Activated naive CD8-positive, alpha-beta T cell treated with anti-CD3 and anti-CD28 coated beads, Interleukin-2, amount 10 ng/mL, durations not matched to agents 7 days and 5 days (primary cell): ENCODE data around the gene EPHA8. TPM values are rescaled to one million over a fixed set of nuclear protein-coding genes. Genes with fewer than 3 reads are reported as not detected.

Experiments used
- ATAC-seq: fragments of 150-1000 bp; cut with Tn5 transposase; one replicate; pipeline ENCODE4 v1.10.0; 2021; ENCODE audit warnings: low read depth, moderate library complexity
- POLR2A ChIA-PET: fragments of 350-600 bp; sonication (Branson Sonifier 250); formaldehyde crosslinking; loops from one replicate; lab custom pipeline; 2021; ENCODE audit warnings: antibody characterized with exemption; lab: Charles Lee
- DNase-seq: peaks from one replicate; pipeline ENCODE4 v3.0.0; 2021
- H3K27ac Mint-ChIP-seq: one replicate; pipeline ENCODE4 v1.8.0; 2022; ENCODE audit warnings: mild to moderate bottlenecking, mixed read lengths
- H3K27me3 Mint-ChIP-seq: one replicate; pipeline ENCODE4 v1.8.0; 2022; ENCODE audit warnings: mild to moderate bottlenecking, moderate library complexity, mixed read lengths
- H3K36me3 Mint-ChIP-seq: one replicate; pipeline ENCODE4 v1.8.0; 2021; ENCODE audit warnings: mild to moderate bottlenecking, mixed read lengths
- H3K4me1 Mint-ChIP-seq: one replicate; pipeline ENCODE4 v1.8.0; 2021; ENCODE audit warnings: mixed read lengths
- H3K4me3 Mint-ChIP-seq: one replicate; pipeline ENCODE4 v1.8.0; 2022; ENCODE audit warnings: mild to moderate bottlenecking, moderate library complexity, mixed read lengths
- H3K9me3 Mint-ChIP-seq: one replicate; pipeline ENCODE4 v1.8.0; 2021; ENCODE audit warnings: mixed read lengths
- total RNA-seq, 2 experiments: library from RNA; stranded (reverse); gene quantifications; one replicate each; pipeline ENCODE4 v1.2.3, GENCODE V29; 2021

Gene EPHA8
- total RNA-seq, 2 experiments from 2014 or later = not detected

DNA sequence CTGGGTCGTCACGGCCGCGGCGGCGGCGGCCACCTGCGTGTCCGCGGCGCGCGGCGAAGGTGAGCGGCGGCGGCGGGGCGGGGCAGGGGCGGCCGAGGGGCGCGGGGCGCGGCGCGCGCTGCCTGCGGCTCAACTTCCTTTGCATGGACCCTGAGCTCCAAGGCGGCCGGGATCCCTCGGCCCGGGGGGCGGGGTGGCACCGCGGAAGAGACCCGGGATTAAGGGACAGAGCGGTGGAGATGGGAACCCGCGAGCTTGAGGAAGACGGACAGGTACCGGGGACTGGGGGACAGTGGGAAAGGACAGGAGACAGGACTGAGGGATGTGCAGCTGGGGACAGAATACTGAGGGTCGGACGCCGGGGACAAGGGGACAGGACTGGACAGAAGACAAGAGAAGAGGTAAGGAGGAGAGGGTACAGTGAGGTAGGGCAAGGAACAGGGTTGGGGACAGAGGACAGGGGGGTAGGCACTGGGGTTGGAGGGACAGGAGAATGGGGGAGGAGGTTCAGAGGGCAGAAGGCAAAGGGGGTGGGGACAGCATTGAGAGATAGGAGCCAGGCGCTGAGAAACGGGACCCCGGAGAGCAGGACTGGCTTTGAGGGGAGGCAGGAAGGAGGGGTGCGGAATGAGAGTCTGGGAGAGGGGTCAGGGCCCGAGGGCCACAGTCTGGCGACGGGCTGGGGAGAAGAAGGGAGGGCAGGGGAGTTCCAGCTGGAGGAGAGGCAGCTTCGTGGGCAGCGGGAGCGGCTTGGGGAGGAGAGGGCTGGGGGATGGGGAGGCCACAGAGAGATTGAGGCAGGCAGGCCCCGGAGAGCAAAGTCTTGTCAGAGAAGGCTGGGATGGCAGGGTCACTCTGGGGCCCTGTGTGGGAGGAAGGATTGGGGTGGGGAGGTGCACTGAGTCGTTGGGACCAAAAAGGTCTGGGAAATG, 648 bp downstream of the EPHA8 start:
- no peaks in the 10 kb centered on the region for H3K9me3 Mint-ChIP-seq
- H3K4me1 Mint-ChIP-seq = no peaks in the 10 kb centered on the region
- H3K27ac Mint-ChIP-seq = no peak overlapping the region
- H3K27me3 Mint-ChIP-seq = peaks cover 35% of the 10 kb centered on the region
- H3K4me3 Mint-ChIP-seq = no peak overlapping the region
- no peak for DNase-seq
- POLR2A ChIA-PET = no interaction called here
- no peak for ATAC-seq
- H3K36me3 Mint-ChIP-seq = no peaks in the 10 kb centered on the region

GRCh38 chr1:22566161-22566560, 2.9 kb downstream of the EPHA8 start:
- H3K27me3 Mint-ChIP-seq = peaks cover 32% of the 10 kb centered on the region
- no peaks in the 10 kb centered on the region for H3K4me1 Mint-ChIP-seq
- no peaks in the 10 kb centered on the region for H3K36me3 Mint-ChIP-seq
- DNase-seq (no peak), ATAC-seq (no peak)
- H3K9me3 Mint-ChIP-seq = no peaks in the 10 kb centered on the region
- POLR2A ChIA-PET = no interaction called here
- H3K4me3 Mint-ChIP-seq = no peak overlapping the region
- H3K27ac Mint-ChIP-seq = no peak overlapping the region

- Mint-ChIP-seq H3K4me3 (no peak overlapping the region), H3K27me3 (peaks cover 23% of the 10 kb centered on the region), H3K4me1 (no peaks in the 10 kb centered on the region), H3K27ac (no peak overlapping the region), H3K36me3 (no peaks in the 10 kb centered on the region), H3K9me3 (no peaks in the 10 kb centered on the region)
- POLR2A ChIA-PET = no interaction called here
- DNase-seq (no peak), ATAC-seq (no peak)
Measured at GRCh38 chr1:22567197-22567596, 3.9 kb downstream of the EPHA8 start.

- Mint-ChIP-seq H3K27ac (no peak overlapping the region), H3K27me3 (peaks cover 16% of the 10 kb centered on the region), H3K36me3 (no peaks in the 10 kb centered on the region), H3K9me3 (no peaks in the 10 kb centered on the region), H3K4me3 (no peak overlapping the region), H3K4me1 (no peaks in the 10 kb centered on the region)
- ATAC-seq (no peak), DNase-seq (no peak)
- POLR2A ChIA-PET = no interaction called here
Measured at GRCh38 chr1:22567994-22568393, 4.7 kb downstream of the EPHA8 start.

DNA sequence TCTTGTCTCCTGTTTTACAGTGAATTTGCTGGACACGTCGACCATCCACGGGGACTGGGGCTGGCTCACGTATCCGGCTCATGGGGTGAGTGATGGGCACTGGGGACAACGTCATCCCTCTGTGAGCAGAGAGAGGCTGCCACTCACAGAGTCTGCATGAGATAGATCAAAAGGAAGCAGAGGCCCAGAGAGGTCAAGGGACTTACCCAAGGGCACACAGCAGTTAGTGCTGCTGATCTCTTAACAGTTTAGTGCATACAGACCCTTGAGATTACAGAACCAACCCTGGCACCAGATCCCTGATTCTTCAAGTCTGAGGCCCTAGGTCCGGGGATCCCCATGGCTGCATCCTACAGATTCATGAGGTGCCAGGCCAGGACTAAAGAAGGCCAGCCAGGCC, 6.0 kb downstream of the EPHA8 start:
- Mint-ChIP-seq H3K4me3 (no peak overlapping the region), H3K27me3 (peaks cover 10% of the 10 kb centered on the region), H3K36me3 (no peaks in the 10 kb centered on the region), H3K4me1 (no peaks in the 10 kb centered on the region), H3K9me3 (no peaks in the 10 kb centered on the region), H3K27ac (no peak overlapping the region)
- POLR2A ChIA-PET = no interaction called here
- ATAC-seq (no peak), DNase-seq (no peak)

DNA sequence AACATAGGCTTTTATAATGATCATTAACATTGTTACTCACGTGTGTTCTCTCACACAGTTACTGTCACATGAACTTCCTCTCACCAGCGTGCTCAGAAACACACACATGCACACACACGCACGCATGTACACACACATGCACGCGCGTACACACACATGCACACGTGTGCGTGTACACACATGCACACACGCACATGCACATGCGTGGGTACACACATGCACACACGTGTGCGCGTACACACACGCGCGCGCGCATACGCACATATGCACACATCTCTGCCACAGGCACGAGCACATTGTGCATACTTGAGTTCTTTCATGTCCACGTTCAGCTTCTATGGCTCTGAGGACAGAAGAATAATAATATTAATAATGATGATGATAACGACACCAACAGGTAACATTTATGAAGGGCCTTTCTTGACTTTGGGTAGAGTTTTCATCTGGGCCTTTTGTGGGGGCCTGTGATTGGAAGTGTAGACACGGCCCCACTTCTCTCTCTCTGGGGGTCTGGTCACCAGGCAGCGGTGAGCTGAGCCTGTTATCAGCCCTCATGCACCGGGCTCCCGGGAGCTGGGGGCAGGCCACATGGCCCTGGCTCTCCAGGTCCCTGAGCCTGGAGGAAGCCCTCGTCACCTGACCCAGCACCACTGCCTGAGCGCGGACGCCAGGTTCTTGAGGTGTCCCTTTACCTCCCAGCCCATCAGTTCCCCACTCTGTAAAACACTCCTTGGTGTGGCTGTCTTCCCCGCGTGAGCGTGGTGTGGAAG, 7.0 kb downstream of the EPHA8 start:
- Mint-ChIP-seq H3K9me3 (no peaks in the 10 kb centered on the region), H3K4me3 (no peak overlapping the region), H3K36me3 (no peaks in the 10 kb centered on the region), H3K4me1 (no peaks in the 10 kb centered on the region), H3K27me3 (peaks cover 4% of the 10 kb centered on the region), H3K27ac (no peak overlapping the region)
- DNase-seq (no peak), ATAC-seq (no peak)
- POLR2A ChIA-PET = interaction anchor here (0.6 kb wide), 1 partner anchor 1225 kb away, joined by 3 read pairs; no protein-coding TSS in a partner anchor

DNA sequence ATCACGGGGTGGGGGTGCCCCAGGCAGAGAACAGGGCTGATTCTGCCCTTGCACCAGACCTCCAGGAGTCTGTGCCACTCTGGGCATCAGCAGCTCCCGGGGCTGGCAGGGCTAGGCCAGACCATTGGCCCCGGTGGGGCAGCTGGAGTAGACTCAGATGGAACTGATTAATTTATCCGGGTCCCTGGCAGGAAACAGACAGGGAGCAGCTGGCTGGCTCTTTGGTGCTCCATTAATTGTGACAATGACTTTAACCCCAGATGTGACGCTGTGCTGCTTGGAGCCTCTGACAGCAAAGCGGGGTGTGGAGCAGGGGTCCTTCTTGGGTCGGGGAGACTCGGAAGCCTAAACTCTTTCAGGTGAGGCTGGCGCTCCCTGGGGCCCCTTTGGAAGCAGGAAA, 9.5 kb downstream of the EPHA8 start:
- no peaks in the 10 kb centered on the region for H3K4me1 Mint-ChIP-seq
- no peak overlapping the region for H3K4me3 Mint-ChIP-seq
- H3K36me3 Mint-ChIP-seq = peaks cover 1% of the 10 kb centered on the region
- H3K27me3 Mint-ChIP-seq = peaks cover 4% of the 10 kb centered on the region
- POLR2A ChIA-PET = no interaction called here
- H3K27ac Mint-ChIP-seq = no peak overlapping the region
- ATAC-seq = no peak
- H3K9me3 Mint-ChIP-seq = peaks cover 6% of the 10 kb centered on the region
- DNase-seq = no peak

- H3K4me1 Mint-ChIP-seq = no peaks in the 10 kb centered on the region
- H3K27ac Mint-ChIP-seq = no peak overlapping the region
- H3K27me3 Mint-ChIP-seq = peaks cover 4% of the 10 kb centered on the region
- no peak overlapping the region for H3K4me3 Mint-ChIP-seq
- DNase-seq (no peak), ATAC-seq (no peak)
- peaks cover 10% of the 10 kb centered on the region for H3K9me3 Mint-ChIP-seq
- peaks cover 1% of the 10 kb centered on the region for H3K36me3 Mint-ChIP-seq
- POLR2A ChIA-PET = no interaction called here
Measured at GRCh38 chr1:22573237-22573636, 9.9 kb downstream of the EPHA8 start.

DNA sequence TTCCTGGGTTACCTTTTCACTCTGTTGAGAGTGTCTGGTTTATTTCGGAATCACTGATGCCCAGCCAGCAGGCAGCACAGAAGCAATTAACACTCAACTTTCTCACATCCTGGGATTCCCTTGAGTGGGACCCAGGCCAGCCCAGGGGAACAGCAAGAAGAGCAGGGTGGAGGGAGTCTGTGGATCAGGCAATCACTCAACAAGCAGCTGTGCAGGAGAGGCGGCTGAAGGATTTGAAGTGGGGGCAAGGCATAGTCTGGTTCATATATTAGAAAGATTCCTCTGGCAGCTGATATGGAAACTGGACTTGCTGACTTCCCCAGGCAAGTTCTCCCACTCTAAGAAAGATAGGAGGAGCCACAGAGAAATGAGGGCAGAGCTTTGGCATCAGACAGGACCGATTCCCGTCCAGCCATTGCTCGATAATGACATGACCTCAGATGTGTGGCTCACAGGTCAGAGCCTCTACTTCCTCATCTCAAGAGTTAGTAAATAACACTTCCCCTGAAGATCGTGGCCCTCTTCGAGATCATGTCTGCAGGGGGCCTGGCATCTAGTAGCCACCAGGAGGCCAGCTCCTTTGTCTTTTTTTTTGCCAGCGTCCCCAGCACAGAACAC, 12.4 kb downstream of the EPHA8 start:
- H3K4me1 Mint-ChIP-seq = no peaks in the 10 kb centered on the region
- no peak overlapping the region for H3K4me3 Mint-ChIP-seq
- peaks cover 1% of the 10 kb centered on the region for H3K36me3 Mint-ChIP-seq
- peaks cover 20% of the 10 kb centered on the region for H3K9me3 Mint-ChIP-seq
- H3K27me3 Mint-ChIP-seq = peaks cover 4% of the 10 kb centered on the region
- no peak overlapping the region for H3K27ac Mint-ChIP-seq
- POLR2A ChIA-PET = no interaction called here
- ATAC-seq (no peak), DNase-seq (no peak)

DNA sequence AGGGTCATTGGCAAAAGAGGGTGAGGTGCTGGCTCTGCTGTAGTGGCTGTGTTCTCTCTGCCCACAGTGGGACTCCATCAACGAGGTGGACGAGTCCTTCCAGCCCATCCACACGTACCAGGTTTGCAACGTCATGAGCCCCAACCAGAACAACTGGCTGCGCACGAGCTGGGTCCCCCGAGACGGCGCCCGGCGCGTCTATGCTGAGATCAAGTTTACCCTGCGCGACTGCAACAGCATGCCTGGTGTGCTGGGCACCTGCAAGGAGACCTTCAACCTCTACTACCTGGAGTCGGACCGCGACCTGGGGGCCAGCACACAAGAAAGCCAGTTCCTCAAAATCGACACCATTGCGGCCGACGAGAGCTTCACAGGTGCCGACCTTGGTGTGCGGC, 12.9 kb downstream of the EPHA8 start:
- POLR2A ChIA-PET = no interaction called here
- no peak for ATAC-seq
- Mint-ChIP-seq H3K27me3 (peaks cover 4% of the 10 kb centered on the region), H3K36me3 (peaks cover 1% of the 10 kb centered on the region), H3K9me3 (peaks cover 20% of the 10 kb centered on the region), H3K4me3 (no peak overlapping the region), H3K4me1 (no peaks in the 10 kb centered on the region), H3K27ac (no peak overlapping the region)
- DNase-seq = no peak

DNA sequence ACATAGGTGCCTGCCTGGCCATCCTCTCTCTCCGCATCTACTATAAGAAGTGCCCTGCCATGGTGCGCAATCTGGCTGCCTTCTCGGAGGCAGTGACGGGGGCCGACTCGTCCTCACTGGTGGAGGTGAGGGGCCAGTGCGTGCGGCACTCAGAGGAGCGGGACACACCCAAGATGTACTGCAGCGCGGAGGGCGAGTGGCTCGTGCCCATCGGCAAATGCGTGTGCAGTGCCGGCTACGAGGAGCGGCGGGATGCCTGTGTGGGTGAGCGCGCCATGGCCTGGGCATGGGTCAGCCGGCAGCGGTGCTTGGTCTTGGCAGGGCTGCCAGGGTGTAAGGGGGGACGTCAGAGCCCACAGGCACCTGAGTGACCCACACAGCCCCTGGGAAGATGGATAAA, 13.3 kb downstream of the EPHA8 start:
- H3K9me3 Mint-ChIP-seq = peaks cover 20% of the 10 kb centered on the region
- no peaks in the 10 kb centered on the region for H3K4me1 Mint-ChIP-seq
- POLR2A ChIA-PET = no interaction called here
- no peak overlapping the region for H3K27ac Mint-ChIP-seq
- peaks cover 4% of the 10 kb centered on the region for H3K27me3 Mint-ChIP-seq
- DNase-seq = no peak
- H3K36me3 Mint-ChIP-seq = peaks cover 1% of the 10 kb centered on the region
- ATAC-seq = no peak
- no peak overlapping the region for H3K4me3 Mint-ChIP-seq

GRCh38 chr1:22578732-22579361, 15.6 kb downstream of the EPHA8 start:
- DNase-seq = no peak
- Mint-ChIP-seq H3K36me3 (peaks cover 1% of the 10 kb centered on the region), H3K4me1 (no peaks in the 10 kb centered on the region), H3K9me3 (peaks cover 20% of the 10 kb centered on the region), H3K27me3 (peaks cover 2% of the 10 kb centered on the region), H3K4me3 (no peak overlapping the region), H3K27ac (no peak overlapping the region)
- POLR2A ChIA-PET = no interaction called here
- ATAC-seq = no peak

DNA sequence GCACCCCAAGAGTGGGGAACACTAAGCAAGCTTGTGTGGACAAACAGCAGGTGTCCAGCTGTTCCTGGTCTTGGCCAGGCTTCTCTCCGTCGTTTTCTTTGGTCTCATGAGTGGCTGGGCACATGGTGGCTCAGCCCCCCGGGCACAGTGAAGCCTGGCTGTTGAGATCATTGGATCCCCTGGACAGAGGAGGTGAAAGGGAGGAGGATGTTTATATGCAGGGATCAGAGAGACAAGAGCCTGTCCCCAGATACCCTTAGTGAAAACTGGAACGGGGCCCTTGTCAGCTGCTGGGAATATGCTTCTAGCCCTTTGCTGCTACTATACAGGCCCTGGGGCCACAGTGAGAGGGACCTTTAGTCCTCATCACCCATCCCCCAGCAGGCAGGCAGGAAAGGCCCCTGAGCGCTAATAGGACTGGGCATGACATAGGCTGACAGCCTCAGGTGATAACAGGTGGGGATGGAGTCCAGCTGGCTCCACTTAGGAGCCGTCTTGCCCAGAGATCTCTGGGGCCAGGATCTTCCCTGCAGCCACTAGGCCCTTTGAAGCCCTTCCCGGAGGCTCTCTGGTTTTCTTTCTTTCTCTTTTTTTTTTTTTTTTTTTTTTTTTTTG, 16.4 kb downstream of the EPHA8 start:
- Mint-ChIP-seq H3K9me3 (peaks cover 20% of the 10 kb centered on the region), H3K27me3 (no peaks in the 10 kb centered on the region), H3K4me1 (no peaks in the 10 kb centered on the region), H3K4me3 (no peak overlapping the region), H3K36me3 (peaks cover 1% of the 10 kb centered on the region), H3K27ac (no peak overlapping the region)
- no peak for DNase-seq
- POLR2A ChIA-PET = no interaction called here
- no peak for ATAC-seq
